IMR-90 (cell line): ENCODE measurements around the gene FAM83G. TPM values are rescaled to one million over a fixed set of nuclear protein-coding genes. Genes with fewer than 3 reads are reported as not detected.

Source experiments
- ATAC-seq: fragments of 200-7000 bp; cut with Tn5 transposase; 2 replicates; pipeline ENCODE4 v1.9.1; 2020; ENCODE audit warnings: low read depth, mild to moderate bottlenecking, moderate library complexity
- BruUV-seq: library from RNA; stranded (reverse); fragments of 400-500 nt; replicated peaks from 2 replicates; lab custom pipeline; 2021; lab: Mats Ljungman, UMichigan
- CTCF ChIA-PET: fragments of 300-600 bp; formaldehyde crosslinking; extraction: SDS; loops from one replicate; lab custom pipeline; 2021; ENCODE audit warnings: antibody characterized with exemption; lab: Yijun Ruan, JAX
- POLR2A ChIA-PET: fragments of 300-600 bp; sonication (Branson Sonifier 250); formaldehyde crosslinking; loops from one replicate; lab custom pipeline; 2022; ENCODE audit warnings: antibody characterized with exemption; ENCODE audit not compliant: unreplicated experiment; lab: Charles Lee
- DNase-seq: peaks from one replicate; pipeline ENCODE4 v3.0.0; 2013
- H2AFZ ChIP-seq: replicated peaks from 2 replicates; pipeline ENCODE3; 2013; ENCODE audit warnings: low read length, mild to moderate bottlenecking; ENCODE audit not compliant: poor library complexity
- H2AK5ac ChIP-seq: 2 replicates; pipeline ENCODE4 v1.6.1; 2013; ENCODE audit warnings: low read depth, low read length, inconsistent platforms
- H2AK9ac ChIP-seq: replicated peaks from 2 replicates; pipeline ENCODE3; 2013; ENCODE audit warnings: mild to moderate bottlenecking, low read depth, low read length, moderate library complexity; ENCODE audit not compliant: poor library complexity
- H2BK120ac ChIP-seq: 2 replicates; pipeline ENCODE4 v1.6.1; 2013; ENCODE audit warnings: low read depth, low read length, inconsistent platforms
- H2BK15ac ChIP-seq: 3 replicates; pipeline ENCODE4 v1.6.1; 2013; ENCODE audit warnings: low read depth, low read length, inconsistent platforms
- H2BK20ac ChIP-seq: 2 replicates; pipeline ENCODE4 v1.6.1; 2013; ENCODE audit warnings: low read depth, mild to moderate bottlenecking, inconsistent platforms, low read length, moderate library complexity
- H2BK5ac ChIP-seq: 2 replicates; pipeline ENCODE4 v1.6.1; 2013; ENCODE audit warnings: mild to moderate bottlenecking, low read depth, low read length, inconsistent platforms; ENCODE audit not compliant: poor library complexity, severe bottlenecking
- H3K14ac ChIP-seq: replicated peaks from 2 replicates; pipeline ENCODE4 v1.6.1; 2013; ENCODE audit warnings: low read depth, low read length, inconsistent platforms
- H3K18ac ChIP-seq: 2 replicates; pipeline ENCODE4 v1.6.1; 2013; ENCODE audit warnings: low read depth, low read length, control low read depth
- H3K23ac ChIP-seq: 2 replicates; pipeline ENCODE4 v1.6.1; 2013; ENCODE audit warnings: low read depth, low read length, inconsistent platforms
- H3K27ac ChIP-seq: 2 replicates; pipeline ENCODE4 v1.5.1; 2013; ENCODE audit warnings: mild to moderate bottlenecking, control low read depth, low read length; ENCODE audit not compliant: insufficient read depth
- H3K27me3 ChIP-seq: 2 replicates; pipeline ENCODE4 v1.6.1; 2013; ENCODE audit warnings: low read length; ENCODE audit not compliant: control insufficient read depth, insufficient read depth
- H3K36me3 ChIP-seq: 2 replicates; pipeline ENCODE4 v1.6.1; 2013; ENCODE audit warnings: low read length, mixed read lengths; ENCODE audit not compliant: control insufficient read depth, insufficient read depth
- H3K4ac ChIP-seq: 2 replicates; pipeline ENCODE4 v1.6.1; 2013; ENCODE audit warnings: low read depth, low read length, inconsistent platforms
- H3K4me1 ChIP-seq: 2 replicates; pipeline ENCODE4 v1.6.1; 2013; ENCODE audit warnings: low read length, mixed read lengths; ENCODE audit not compliant: control insufficient read depth, insufficient read depth
- H3K4me2 ChIP-seq: 2 replicates; pipeline ENCODE4 v1.6.1; 2013; ENCODE audit warnings: low read depth, mild to moderate bottlenecking, control low read depth, low read length, moderate library complexity
- H3K4me3 ChIP-seq: 2 replicates; pipeline ENCODE4 v1.5.1; 2013; ENCODE audit warnings: low read depth, mild to moderate bottlenecking, control low read depth, low read length, moderate library complexity; ENCODE audit not compliant: insufficient read depth
- H3K56ac ChIP-seq: 2 replicates; pipeline ENCODE4 v1.6.1; 2013; ENCODE audit warnings: low read length, inconsistent platforms; ENCODE audit not compliant: insufficient read depth; ENCODE audit errors: extremely low read depth
- H3K79me1 ChIP-seq, 2 experiments: 2 replicates each; pipeline ENCODE4 v1.6.1; 2013; ENCODE audit warnings: low read length in 2 of 2, inconsistent platforms in 1 of 2, low read depth in 1 of 2
- H3K9ac ChIP-seq: 2 replicates; pipeline ENCODE4 v1.6.1; 2013; ENCODE audit warnings: low read depth, low read length, control low read depth
- H3K9me1 ChIP-seq: 2 replicates; pipeline ENCODE4 v1.6.1; 2013; ENCODE audit warnings: low read length, inconsistent platforms; ENCODE audit not compliant: insufficient read depth
- H3K9me3 ChIP-seq: 2 replicates; pipeline ENCODE4 v1.6.1; 2013; ENCODE audit warnings: low read length; ENCODE audit not compliant: control insufficient read depth, insufficient read depth
- H4K20me1 ChIP-seq: 2 replicates; pipeline ENCODE4 v1.6.1; 2013; ENCODE audit warnings: low read length, inconsistent platforms; ENCODE audit not compliant: insufficient read depth
- H4K5ac ChIP-seq: 2 replicates; pipeline ENCODE4 v1.6.1; 2013; ENCODE audit warnings: mild to moderate bottlenecking, low read depth, low read length, control low read depth
- H4K8ac ChIP-seq, 2 experiments: 2 replicates each; pipeline ENCODE4 v1.6.1; 2013; ENCODE audit warnings: low read depth in 2 of 2, low read length in 2 of 2, control low read depth in 1 of 2, inconsistent platforms in 1 of 2
- H4K91ac ChIP-seq: 2 replicates; pipeline ENCODE4 v1.6.1; 2013; ENCODE audit warnings: low read depth, low read length, inconsistent platforms; ENCODE audit not compliant: insufficient read depth
- BHLHE40 ChIP-seq: fragments of 150-350 bp; IDR thresholded peaks from 2 replicates; pipeline ENCODE4 v1.6.1; 2016; ENCODE audit warnings: mild to moderate bottlenecking, low read depth, low read length
- CEBPB ChIP-seq: IDR thresholded peaks from 2 replicates; pipeline ENCODE4 v1.6.1; 2012; ENCODE audit warnings: low read depth, low read length, improper control_type of control experiment
- FOS ChIP-seq: fragments of 150-350 bp; IDR thresholded peaks from 2 replicates; pipeline ENCODE4 v1.6.1; 2016; ENCODE audit warnings: low read depth, low read length
- MAFK ChIP-seq: IDR thresholded peaks from 2 replicates; pipeline ENCODE4 v1.6.1; 2012; ENCODE audit warnings: low read depth, low read length, improper control_type of control experiment
- MAZ ChIP-seq: IDR thresholded peaks from 2 replicates; pipeline ENCODE4 v1.6.1; 2012; ENCODE audit warnings: low read depth, mild to moderate bottlenecking, low read length, improper control_type of control experiment, moderate library complexity, borderline replicate concordance
- MXI1 ChIP-seq: IDR thresholded peaks from 2 replicates; pipeline ENCODE4 v1.6.1; 2012; ENCODE audit warnings: low read depth, mild to moderate bottlenecking, low read length, moderate library complexity, borderline replicate concordance
- NFE2L2 ChIP-seq: fragments of 150-350 bp; IDR thresholded peaks from 2 replicates; pipeline ENCODE4 v1.6.1; 2016; ENCODE audit warnings: low read depth, mild to moderate bottlenecking, low read length
- RCOR1 ChIP-seq: IDR thresholded peaks from 2 replicates; pipeline ENCODE4 v1.6.1; 2012; ENCODE audit warnings: mild to moderate bottlenecking, low read length, improper control_type of control experiment; ENCODE audit not compliant: insufficient replicate concordance
- RFX5 ChIP-seq: IDR thresholded peaks from 2 replicates; pipeline ENCODE4 v1.8.0; 2012; ENCODE audit warnings: low read depth, mild to moderate bottlenecking, low read length, moderate library complexity
- WGBS, 2 experiments: methylation state at CpG; one replicate each; pipeline versions ENCODE4 v1.1.5 to v1.1.7; 2013; ENCODE audit warnings: missing lambda C conversion rate in 2 of 2; ENCODE audit not compliant: insufficient read length in 1 of 2; ENCODE audit errors: extremely low coverage in 2 of 2; 5-methylcytosine and 5-hydroxymethylcytosine counted together
- dilution Hi-C: fragments of 300-500 bp; cut with HindIII; formaldehyde crosslinking; loops from one replicate; pipeline ENCODE4 v1.14.3; 2018; ENCODE audit warnings: low sequenced_read_pairs; ENCODE audit not compliant: unreplicated experiment
- in situ Hi-C: fragments of 300-500 bp; cut with MboI; formaldehyde crosslinking; loops from 3 replicates; pipeline ENCODE4 v1.14.3; 2019; ENCODE audit warnings: low sequenced_read_pairs, inconsistent platforms, mixed read lengths
- intact Hi-C: fragments of 100-400 bp; cut with micrococcal nuclease; formaldehyde crosslinking; loops from 2 replicates; pipeline ENCODE4 v1.10.0; 2022
- polyA plus RNA-seq, 3 experiments: library from polyadenylated mRNA; depleted of rRNA; stranded (reverse); fragments of >200 nt; gene quantifications; 2 replicates each; pipeline ENCODE4 v1.2.3, GENCODE V29; 2012; ENCODE audit warnings: low replicate concordance in 1 of 3
- total RNA-seq: library from RNA; depleted of rRNA; stranded (reverse); fragments of >200 nt; gene quantifications from 2 replicates; pipeline ENCODE4 v1.2.3, GENCODE V29; 2012
- TF ChIP-seq, protein P1 (sequence below): conservative IDR thresholded peaks from 2 replicates; pipeline ENCODE4 v1.5.1; 2012; ENCODE audit warnings: mild to moderate bottlenecking, low read depth, low read length, improper control_type of control experiment
- TF ChIP-seq, protein P2 (sequence below): fragments of 150-350 bp; IDR thresholded peaks from 2 replicates; pipeline ENCODE4 v1.6.1; 2016; ENCODE audit warnings: low read depth, mild to moderate bottlenecking, low read length, moderate library complexity, borderline replicate concordance

Gene FAM83G
- total and polyA plus RNA-seq, 2 of the 4 experiments (the other 2 are of a cell fraction), result 9.5 to 12.6 TPM

DNA sequence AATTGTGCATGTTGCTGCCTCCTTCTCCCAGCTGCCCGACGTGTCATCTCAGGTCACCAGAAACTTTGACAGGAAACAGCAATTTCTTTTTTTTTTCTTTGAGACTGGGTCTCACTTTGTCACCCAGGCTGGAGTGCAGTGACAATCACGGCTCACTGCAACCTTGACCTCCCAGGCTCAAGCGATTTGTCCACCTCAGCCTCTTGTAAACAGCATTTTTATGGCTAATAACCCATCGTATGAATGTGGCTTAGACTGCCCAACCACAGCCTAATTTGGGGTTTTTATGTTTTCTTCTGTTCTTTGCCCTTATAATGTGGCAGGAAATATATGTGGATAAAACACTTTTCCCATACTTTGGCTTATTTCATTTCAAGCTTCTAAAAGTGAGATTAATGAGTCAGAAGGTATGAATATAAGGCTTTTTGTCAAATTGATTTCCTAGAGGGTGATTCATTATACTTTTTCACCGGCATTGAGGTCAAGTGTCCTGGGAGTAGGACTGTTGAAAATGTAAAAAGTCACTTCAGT lies 83.6 kb downstream of the FAM83G start:
- POLR2A ChIA-PET, result no interaction called here

More for the DNA sequence above, 83.6 kb downstream of the FAM83G start:
- no peak for TF ChIP-seq MAZ
- no peak for TF ChIP-seq MAFK
- no peak for TF ChIP-seq CEBPB
- TF ChIP-seq RFX5, result no peak
- no peak for TF ChIP-seq MXI1
- TF ChIP-seq BHLHE40, result no peak
- TF ChIP-seq, protein P1, sequence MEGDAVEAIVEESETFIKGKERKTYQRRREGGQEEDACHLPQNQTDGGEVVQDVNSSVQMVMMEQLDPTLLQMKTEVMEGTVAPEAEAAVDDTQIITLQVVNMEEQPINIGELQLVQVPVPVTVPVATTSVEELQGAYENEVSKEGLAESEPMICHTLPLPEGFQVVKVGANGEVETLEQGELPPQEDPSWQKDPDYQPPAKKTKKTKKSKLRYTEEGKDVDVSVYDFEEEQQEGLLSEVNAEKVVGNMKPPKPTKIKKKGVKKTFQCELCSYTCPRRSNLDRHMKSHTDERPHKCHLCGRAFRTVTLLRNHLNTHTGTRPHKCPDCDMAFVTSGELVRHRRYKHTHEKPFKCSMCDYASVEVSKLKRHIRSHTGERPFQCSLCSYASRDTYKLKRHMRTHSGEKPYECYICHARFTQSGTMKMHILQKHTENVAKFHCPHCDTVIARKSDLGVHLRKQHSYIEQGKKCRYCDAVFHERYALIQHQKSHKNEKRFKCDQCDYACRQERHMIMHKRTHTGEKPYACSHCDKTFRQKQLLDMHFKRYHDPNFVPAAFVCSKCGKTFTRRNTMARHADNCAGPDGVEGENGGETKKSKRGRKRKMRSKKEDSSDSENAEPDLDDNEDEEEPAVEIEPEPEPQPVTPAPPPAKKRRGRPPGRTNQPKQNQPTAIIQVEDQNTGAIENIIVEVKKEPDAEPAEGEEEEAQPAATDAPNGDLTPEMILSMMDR, result no peak
- no peak for TF ChIP-seq RCOR1
- TF ChIP-seq FOS, result no peak
- TF ChIP-seq NFE2L2, result no peak
- TF ChIP-seq, protein P2, sequence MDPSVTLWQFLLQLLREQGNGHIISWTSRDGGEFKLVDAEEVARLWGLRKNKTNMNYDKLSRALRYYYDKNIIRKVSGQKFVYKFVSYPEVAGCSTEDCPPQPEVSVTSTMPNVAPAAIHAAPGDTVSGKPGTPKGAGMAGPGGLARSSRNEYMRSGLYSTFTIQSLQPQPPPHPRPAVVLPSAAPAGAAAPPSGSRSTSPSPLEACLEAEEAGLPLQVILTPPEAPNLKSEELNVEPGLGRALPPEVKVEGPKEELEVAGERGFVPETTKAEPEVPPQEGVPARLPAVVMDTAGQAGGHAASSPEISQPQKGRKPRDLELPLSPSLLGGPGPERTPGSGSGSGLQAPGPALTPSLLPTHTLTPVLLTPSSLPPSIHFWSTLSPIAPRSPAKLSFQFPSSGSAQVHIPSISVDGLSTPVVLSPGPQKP, result no peak
- Histone ChIP-seq H2BK20ac (no peak overlapping the region), H2AFZ (no peak overlapping the region), H3K27ac (no peak overlapping the region), H3K9me3 (no peaks in the 10 kb centered on the region), H2BK5ac (no peak overlapping the region), H2BK120ac (no peak overlapping the region), H3K14ac (no peak overlapping the region), H2AK9ac (no peak overlapping the region), H3K4ac (no peak overlapping the region), H3K27me3 (no peaks in the 10 kb centered on the region), H3K79me1 (peaks cover 11 to 33% of the 10 kb centered on the region in 2 experiments), H4K91ac (no peak overlapping the region), H3K4me1 (peaks cover 8% of the 10 kb centered on the region), H2BK15ac (no peak overlapping the region), H3K23ac (no peak overlapping the region), H4K20me1 (peaks cover 7% of the 10 kb centered on the region; the same call in 1 of the 2 replicates), H3K9me1 (peaks cover 9% of the 10 kb centered on the region; the same call in 1 of the 2 replicates), H3K36me3 (peaks cover 13% of the 10 kb centered on the region), H4K5ac (no peak overlapping the region), H4K8ac (no peak overlapping the region), H3K56ac (no peak overlapping the region), H3K4me3 (no peak overlapping the region), H2AK5ac (no peak overlapping the region), H3K18ac (no peak overlapping the region), H3K9ac (no peak overlapping the region), H3K4me2 (no peak overlapping the region)
- dilution Hi-C loops (no loop called here), intact Hi-C loops (no loop called here), in situ Hi-C loops (no loop called here)
- CTCF ChIA-PET, result no interaction called here
- WGBS, 2 experiments, result 83% methylated on average over 2 of the region's 6 CpGs; no CpG with 5 or more reads in 1 of the 2 experiments
- DNase-seq, result peak; percentile 24
- peak; percentile 14; the same call in 1 of the 2 replicates for ATAC-seq
- no TSS peak for BruUV-seq
